Mesendoderm (in vitro differentiated cells): ENCODE results near the gene CENPP. TPM values are rescaled to one million over a fixed set of nuclear protein-coding genes. Genes with fewer than 3 reads are reported as not detected.

Experiments used
- DNase-seq: peaks from one replicate; pipeline ENCODE4 v3.0.0; 2013
- H2AK5ac ChIP-seq: 2 replicates; pipeline ENCODE4 v1.6.1; 2013; ENCODE audit warnings: low read length, inconsistent platforms
- H2BK120ac ChIP-seq: 2 replicates; pipeline ENCODE4 v1.6.1; 2013; ENCODE audit warnings: low read depth, mild to moderate bottlenecking, low read length, moderate library complexity, mixed read lengths
- H2BK15ac ChIP-seq: replicated peaks from 2 replicates; pipeline ENCODE4 v1.6.1; 2013; ENCODE audit warnings: low read depth, mild to moderate bottlenecking, moderate library complexity
- H2BK5ac ChIP-seq: 2 replicates; pipeline ENCODE4 v1.6.1; 2013; ENCODE audit warnings: low read length, inconsistent platforms
- H3K18ac ChIP-seq: 2 replicates; pipeline ENCODE4 v1.6.1; 2013; ENCODE audit warnings: mild to moderate bottlenecking, low read length, mixed read lengths
- H3K23ac ChIP-seq: one replicate; pipeline ENCODE4 v1.6.1; 2013; ENCODE audit warnings: low read length
- H3K27ac ChIP-seq: 2 replicates; pipeline ENCODE4 v1.5.1; 2013; ENCODE audit warnings: low read depth, mild to moderate bottlenecking, inconsistent platforms, low read length, moderate library complexity
- H3K27me3 ChIP-seq: 2 replicates; pipeline ENCODE4 v1.6.1; 2013; ENCODE audit warnings: low read length, control low read depth, mild to moderate bottlenecking, inconsistent platforms; ENCODE audit not compliant: insufficient read depth, poor library complexity
- H3K36me3 ChIP-seq: 2 replicates; pipeline ENCODE4 v1.6.1; 2013; ENCODE audit warnings: low read length, inconsistent platforms; ENCODE audit not compliant: control insufficient read depth, insufficient read depth
- H3K4ac ChIP-seq: one replicate; pipeline ENCODE4 v1.6.1; 2013; ENCODE audit warnings: low read depth, mild to moderate bottlenecking, low read length, moderate library complexity
- H3K4me1 ChIP-seq: 2 replicates; pipeline ENCODE4 v1.6.1; 2013; ENCODE audit warnings: low read depth, low read length, inconsistent platforms; ENCODE audit not compliant: control insufficient read depth
- H3K4me2 ChIP-seq: 2 replicates; pipeline ENCODE4 v1.6.1; 2013; ENCODE audit warnings: low read length
- H3K4me3 ChIP-seq: 2 replicates; pipeline ENCODE4 v1.5.1; 2013; ENCODE audit warnings: mild to moderate bottlenecking, low read length
- H3K56ac ChIP-seq: one replicate; pipeline ENCODE4 v1.6.1; 2013; ENCODE audit warnings: low read length
- H3K79me1 ChIP-seq: 2 replicates; pipeline ENCODE4 v1.6.1; 2013; ENCODE audit warnings: low read length, inconsistent platforms
- H3K79me2 ChIP-seq: 2 replicates; pipeline ENCODE4 v1.6.1; 2013; ENCODE audit warnings: mild to moderate bottlenecking, low read length; ENCODE audit not compliant: control insufficient read depth, insufficient read depth
- H3K9ac ChIP-seq: 2 replicates; pipeline ENCODE4 v1.6.1; 2013; ENCODE audit warnings: low read length, inconsistent platforms
- H4K5ac ChIP-seq: one replicate; pipeline ENCODE4 v1.6.1; 2013; ENCODE audit warnings: low read length
- H4K8ac ChIP-seq: one replicate; pipeline ENCODE4 v1.6.1; 2013; ENCODE audit warnings: low read depth, mild to moderate bottlenecking, control low read depth, low read length, moderate library complexity
- WGBS: extraction: QIAGEN DNeasy Blood & Tissue Kit; methylation state at CpG from one replicate; pipeline ENCODE4 v1.1.7; 2013; ENCODE audit warnings: low lambda C conversion rate, missing lambda C conversion rate; ENCODE audit not compliant: insufficient coverage; ENCODE audit errors: extremely low coverage; 5-methylcytosine and 5-hydroxymethylcytosine counted together
- small RNA-seq: library from polyadenylated mRNA; stranded (forward); fragments of <200 nt; extraction: miRNeasy Mini kit (QIAGEN cat#:217004); gene quantifications from one replicate; pipeline ENCODE3, GENCODE V24; 2013; ENCODE audit not compliant: insufficient read depth

CENPP gene

DNA sequence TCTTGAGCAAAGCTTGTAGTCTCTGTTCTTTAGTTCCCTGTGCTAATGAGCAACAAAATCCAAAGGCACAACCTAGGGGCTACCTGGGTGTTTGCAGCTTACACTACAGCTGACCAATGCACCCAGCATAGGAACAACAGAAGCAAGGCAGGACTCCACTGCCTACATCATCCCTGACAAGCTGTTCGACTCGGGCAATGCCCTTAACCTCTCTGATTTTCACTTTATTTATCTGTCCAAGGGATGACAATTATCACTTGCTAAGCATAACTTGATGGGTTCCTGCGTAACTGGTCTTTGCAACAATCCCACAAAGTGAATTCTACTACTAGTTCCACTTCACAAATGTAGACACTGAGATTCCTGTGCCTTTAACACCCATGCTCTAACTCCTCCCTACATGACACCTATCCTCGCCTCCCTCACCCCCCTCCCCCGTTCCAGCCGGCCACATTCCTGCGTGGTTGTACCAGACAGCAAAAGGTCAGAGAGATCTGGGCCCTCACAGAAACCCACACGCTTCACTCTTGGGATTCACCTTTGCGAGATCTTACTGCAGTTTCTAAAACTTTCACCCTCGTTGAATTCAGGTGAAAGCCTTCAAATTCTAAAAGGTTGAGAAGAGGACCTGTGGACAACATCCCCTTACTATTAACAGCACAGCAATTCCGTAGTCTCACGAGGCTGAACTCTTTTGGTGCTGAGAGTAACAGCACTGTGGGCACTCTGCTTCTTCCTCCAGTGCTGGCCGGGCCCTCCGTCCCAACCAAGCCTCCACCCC is 343.2 kb downstream of the CENPP start:
- Histone ChIP-seq H3K27ac (no peak overlapping the region), H3K4me1 (peaks cover 3% of the 10 kb centered on the region), H3K27me3 (no peaks in the 10 kb centered on the region), H3K23ac (peak overlapping the region; percentile 94), H3K18ac (no peak overlapping the region), H3K36me3 (no peaks in the 10 kb centered on the region), H2BK5ac (no peak overlapping the region), H3K79me1 (peaks cover 27% of the 10 kb centered on the region), H3K4me3 (peak overlapping the region; percentile 77), H4K5ac (no peak overlapping the region), H2BK15ac (no peak overlapping the region), H3K4me2 (peak overlapping the region; percentile 71), H3K4ac (no peak overlapping the region), H3K9ac (peak overlapping the region; percentile 82), H3K56ac (peak overlapping the region; percentile 93), H2BK120ac (no peak overlapping the region), H2AK5ac (no peak overlapping the region), H4K8ac (no peak overlapping the region), H3K79me2 (peaks cover 28% of the 10 kb centered on the region)
- WGBS: no CpG with 5 or more reads among the region's 14 CpGs
- peak; percentile 76 for DNase-seq

DNA sequence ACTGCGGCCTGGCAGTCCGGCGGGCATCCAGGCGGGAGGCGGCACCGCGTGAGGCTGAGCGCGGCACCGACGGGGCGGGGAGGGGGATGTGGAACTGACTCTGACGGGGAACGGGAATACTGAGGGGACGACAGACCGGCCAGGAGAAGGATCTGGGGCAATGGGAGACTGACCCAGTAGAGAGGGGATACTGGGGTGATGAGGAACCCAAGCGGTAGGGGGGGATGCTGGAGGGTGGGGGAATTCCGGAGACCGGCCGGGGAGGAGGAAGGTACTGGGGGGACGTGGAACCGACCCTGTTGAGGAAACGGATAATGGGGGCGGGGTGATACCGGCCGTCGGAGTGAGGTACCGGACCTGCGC is 343.8 kb downstream of the CENPP start:
- no CpG with 5 or more reads among the region's 29 CpGs for WGBS
- no peak overlapping the region for H3K18ac ChIP-seq
- H3K27me3 ChIP-seq: no peaks in the 10 kb centered on the region
- H3K4me2 ChIP-seq: peak overlapping the region; percentile 71
- H3K9ac ChIP-seq: peak overlapping the region; percentile 82
- peaks cover 3% of the 10 kb centered on the region for H3K4me1 ChIP-seq
- H3K79me1 ChIP-seq: peaks cover 22% of the 10 kb centered on the region
- no peak overlapping the region for H4K8ac ChIP-seq
- no peak overlapping the region for H2AK5ac ChIP-seq
- peak overlapping the region; percentile 93 for H3K56ac ChIP-seq
- peak overlapping the region; percentile 94 for H3K23ac ChIP-seq
- no peak overlapping the region for H4K5ac ChIP-seq
- no peak overlapping the region for H2BK120ac ChIP-seq
- H3K4ac ChIP-seq: peak overlapping the region; percentile 27
- peak overlapping the region; percentile 77 for H3K4me3 ChIP-seq
- H3K36me3 ChIP-seq: no peaks in the 10 kb centered on the region
- H3K79me2 ChIP-seq: peaks cover 24% of the 10 kb centered on the region
- H2BK5ac ChIP-seq: no peak overlapping the region
- DNase-seq: no peak
- no peak overlapping the region for H3K27ac ChIP-seq
- no peak overlapping the region for H2BK15ac ChIP-seq

Small RNA genes lying within 50 kb of the gene (small RNA-seq; reads per million reads assigned to genes)
- gene AL157827.1 (not detected), gene MIR3651 (not detected), gene MIR4670 (not detected), gene SNORA84 (1.8 reads per million, percentile 8 among the genes with 10 or more reads in this experiment)
